SK-MEL-5 (cell line): Measurements from ENCODE around the gene PCSK5. TPM values are rescaled to one million over a fixed set of nuclear protein-coding genes. Genes with fewer than 3 reads are reported as not detected.

ENCODE experiments used
- DNase-seq: peaks from one replicate; pipeline ENCODE4 v3.0.0-alpha.2; 2016; ENCODE audit warnings: low read depth, low spot score
- in situ Hi-C: cut with HindIII; loops from 2 replicates; pipeline ENCODE4 v1.10.0; 2016; ENCODE audit warnings: low sequenced_read_pairs, high pct_unique_total_duplicates, low pct_unique_long_range_greater_than_20kb
- total RNA-seq: library from RNA; depleted of rRNA; stranded (reverse); fragments of >200 nt; shearing (Covaris generic); gene quantifications from 2 replicates; pipeline ENCODE4 v1.2.3, GENCODE V29; 2014

PCSK5 gene
- total RNA-seq, 1 experiment from 2014 or later, result 0.08 TPM

DNA sequence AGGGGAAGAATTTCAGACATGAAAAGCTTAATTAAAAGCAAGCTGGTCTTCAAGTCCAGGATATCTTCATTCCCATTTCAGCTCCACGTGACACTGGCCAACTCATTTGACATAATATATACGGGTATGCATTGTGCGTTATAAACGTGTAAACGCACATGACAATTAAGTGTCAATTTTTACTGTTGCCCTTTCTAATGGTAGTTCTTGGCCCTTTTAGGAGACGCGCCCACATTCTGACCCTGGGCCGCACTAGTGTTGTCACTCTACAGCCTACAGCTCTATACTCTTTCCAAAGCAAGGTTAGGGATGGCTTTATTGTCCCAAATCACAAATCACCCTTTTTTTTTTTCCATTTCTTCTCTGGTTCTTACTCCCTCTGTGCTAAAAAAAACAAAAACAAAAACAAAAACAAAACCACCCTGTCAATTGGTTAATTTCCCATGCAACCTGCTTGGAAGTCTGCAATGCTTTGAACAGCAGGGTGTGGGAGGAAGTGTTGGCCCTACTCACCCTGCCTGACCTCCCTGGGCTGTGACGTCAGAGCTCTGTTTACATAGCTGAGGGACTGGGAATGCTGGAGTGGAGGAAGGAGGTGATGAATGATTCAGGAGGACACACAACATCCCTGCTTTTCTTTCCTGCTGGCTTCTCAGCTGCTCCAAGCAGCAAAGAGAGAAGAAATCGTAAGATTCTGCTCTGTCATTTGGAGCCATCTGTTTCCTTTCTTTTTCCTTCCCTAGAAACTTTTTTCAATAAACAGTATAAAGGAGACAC is 484.5 kb downstream of the PCSK5 start:
- in situ Hi-C loops, result no loop called here
- peak; percentile 57 for DNase-seq

DNA sequence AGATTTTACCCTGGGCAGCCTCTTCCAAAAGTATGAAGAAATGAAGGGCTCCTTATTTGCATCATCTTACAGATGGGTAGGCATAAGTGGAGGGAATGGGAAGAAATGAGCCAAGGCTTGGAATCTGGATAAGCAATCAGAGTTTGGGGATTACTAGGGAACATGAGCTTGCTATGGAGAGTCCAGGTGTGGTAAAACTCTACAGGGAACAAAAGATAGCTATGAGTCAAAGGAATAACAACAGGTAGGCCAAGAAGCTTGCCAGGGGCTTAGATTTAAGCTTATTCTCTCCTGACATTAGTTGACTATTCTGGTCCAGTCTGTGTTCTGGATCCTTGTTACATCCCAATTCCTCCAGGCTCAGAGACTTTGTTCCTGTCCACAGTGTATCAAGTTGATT is 487.3 kb downstream of the PCSK5 start:
- no peak for DNase-seq
- in situ Hi-C loops, result no loop called here

DNA sequence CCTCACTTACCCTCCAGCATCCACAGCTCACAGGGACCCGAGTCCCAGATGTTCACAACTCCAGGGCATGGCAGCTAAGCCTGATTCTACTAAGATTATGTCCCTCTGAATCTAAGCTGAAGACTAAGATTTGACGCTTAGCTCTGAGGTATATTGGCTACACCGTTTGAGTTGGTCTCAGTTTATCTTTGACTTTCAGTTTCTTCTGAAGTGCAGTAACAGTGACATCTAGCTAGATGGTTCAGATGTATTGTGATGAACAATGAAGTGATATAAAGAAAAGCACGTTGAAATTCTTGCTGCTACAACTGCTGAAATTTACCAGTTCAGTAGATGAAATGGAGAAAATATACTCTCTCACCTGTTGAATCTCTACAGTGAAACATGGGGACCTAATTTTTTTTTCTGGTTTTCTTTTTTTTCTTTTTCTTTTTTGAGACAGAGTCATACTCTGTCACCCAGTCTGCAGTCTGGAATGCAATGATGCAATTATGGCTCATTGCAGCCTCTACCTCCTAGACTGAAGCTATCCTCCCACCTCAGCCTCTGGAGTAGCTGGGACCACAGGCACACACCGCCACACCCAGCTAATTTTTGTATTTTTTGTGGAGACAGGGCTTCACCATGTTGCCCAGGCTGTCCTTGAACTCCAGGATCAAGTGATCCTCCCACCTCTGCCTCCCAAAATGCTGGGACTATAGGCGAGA is 488.0 kb downstream of the PCSK5 start:
- DNase-seq, result no peak
- in situ Hi-C loops, result no loop called here

DNA sequence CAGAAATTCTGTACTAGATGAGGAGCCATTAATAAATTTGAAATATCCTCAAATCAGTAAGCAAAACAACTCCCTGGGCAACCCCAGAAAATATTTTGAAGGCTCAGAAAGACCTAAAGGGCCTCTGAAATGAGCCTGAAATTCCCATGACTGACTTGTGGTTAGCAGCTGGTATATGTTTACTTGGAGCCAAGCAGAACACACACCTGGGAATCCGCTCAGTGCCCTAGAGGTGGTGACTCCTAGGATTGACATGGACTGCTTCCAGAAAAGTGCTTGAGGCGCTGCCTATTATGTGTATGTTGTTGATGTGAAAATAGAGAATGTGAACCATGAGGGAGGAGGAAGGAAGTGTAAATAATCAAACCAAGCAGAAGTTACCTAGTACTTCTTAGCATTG is 489.0 kb downstream of the PCSK5 start:
- no peak for DNase-seq
- in situ Hi-C loops, result no loop called here

DNA sequence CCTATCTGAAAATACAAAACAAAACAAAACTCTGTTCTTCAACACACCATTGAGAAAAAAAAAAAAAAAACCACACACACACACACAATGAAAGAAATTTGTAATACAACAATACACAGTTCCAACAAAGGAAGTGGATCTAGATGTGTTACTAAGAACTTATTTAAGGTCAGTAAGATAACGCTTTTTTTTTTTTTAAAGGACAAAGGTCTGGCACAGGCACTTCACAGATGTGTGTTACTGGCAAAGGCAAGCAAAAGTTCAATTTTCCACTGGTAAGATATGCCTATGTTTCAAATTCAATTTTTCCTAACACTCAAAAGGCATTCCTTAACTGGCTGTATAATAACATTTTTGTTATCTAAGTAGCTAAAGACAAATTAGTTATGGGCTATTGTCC is 500.2 kb downstream of the PCSK5 start:
- in situ Hi-C loops, result no loop called here

DNA sequence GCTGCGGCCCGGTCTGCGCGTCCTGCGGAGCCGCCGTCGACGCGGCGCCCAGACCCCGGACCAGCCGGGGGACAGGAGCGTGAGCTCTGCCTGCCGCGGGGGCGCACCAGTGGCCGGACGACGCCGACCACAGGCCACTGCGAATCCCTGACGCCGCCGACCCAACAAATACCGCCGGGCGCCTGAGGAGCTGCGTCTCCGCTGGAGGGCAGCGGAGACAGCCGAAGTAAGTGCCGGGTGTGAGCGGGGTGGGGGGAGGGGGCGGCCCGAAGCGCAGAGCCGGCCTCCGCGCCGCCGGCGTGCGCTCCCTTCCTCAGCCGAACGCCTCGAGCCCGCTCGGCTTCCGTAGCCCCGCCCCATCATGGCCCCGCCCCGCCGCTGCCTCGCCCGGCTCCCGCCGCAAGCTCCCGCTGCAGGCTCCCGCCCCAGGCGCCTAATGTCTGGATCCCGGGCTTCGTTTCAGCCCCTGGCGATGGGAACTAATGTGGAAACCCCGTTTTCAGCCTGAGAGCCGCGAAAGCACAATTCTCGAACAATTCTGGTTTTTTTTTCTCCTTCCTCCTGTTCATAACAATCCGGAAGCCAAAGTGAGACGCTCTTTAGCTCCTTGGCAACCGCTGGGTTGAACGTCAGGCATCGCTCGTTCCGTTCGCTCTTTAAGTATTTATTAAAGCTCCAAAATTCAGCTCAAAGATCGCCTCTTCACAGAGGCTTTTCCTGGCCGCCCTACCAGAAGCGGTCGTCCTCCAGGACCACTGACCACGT is 503.9 kb downstream of the PCSK5 start, which contains the start of gene RFK:
Gene RFK, minus strand, starts transcription at position 232 of the 765 bp plus-strand sequence. CDS start 255 bp downstream, outside the sequence.
- peak; percentile 93 for DNase-seq
- in situ Hi-C loops, result no loop called here

More for the DNA sequence above, 500.2 kb downstream of the PCSK5 start:
- no peak for DNase-seq

DNA sequence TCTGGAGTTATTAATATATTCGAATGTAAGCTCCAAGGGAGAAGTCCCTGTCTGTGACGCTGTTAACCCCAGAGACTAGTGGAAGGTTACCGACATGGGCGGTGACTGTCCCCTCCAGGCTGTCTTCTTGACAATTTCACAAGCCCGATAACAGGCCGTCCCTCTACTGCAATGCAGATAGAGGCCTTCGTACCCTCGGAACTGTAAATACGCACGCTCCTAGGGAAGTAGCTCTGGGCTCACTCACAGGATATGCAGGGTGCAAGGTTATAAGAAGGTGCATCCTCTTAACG is 504.4 kb downstream of the PCSK5 start:
- DNase-seq, result peak; percentile 51
- in situ Hi-C loops, result no loop called here

DNA sequence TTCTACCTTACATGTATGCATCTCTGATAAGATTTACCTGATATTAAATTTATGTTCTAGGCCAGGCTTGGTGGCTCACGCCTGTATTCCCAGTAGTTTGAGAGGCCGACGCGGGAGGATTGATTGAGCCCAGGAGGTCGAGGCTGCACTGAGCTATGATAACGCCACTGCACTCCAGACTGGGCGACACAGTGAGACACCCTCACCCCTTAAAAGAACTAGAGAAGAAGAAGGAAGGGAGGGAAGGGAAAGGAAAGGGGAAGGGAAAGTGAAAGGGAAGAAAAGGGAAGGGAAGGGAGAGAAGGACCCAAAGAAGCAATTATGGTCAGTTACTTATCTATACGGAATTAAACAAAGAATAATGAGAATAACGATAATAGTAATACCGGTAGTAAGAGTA is 504.9 kb downstream of the PCSK5 start:
- in situ Hi-C loops, result no loop called here

DNA sequence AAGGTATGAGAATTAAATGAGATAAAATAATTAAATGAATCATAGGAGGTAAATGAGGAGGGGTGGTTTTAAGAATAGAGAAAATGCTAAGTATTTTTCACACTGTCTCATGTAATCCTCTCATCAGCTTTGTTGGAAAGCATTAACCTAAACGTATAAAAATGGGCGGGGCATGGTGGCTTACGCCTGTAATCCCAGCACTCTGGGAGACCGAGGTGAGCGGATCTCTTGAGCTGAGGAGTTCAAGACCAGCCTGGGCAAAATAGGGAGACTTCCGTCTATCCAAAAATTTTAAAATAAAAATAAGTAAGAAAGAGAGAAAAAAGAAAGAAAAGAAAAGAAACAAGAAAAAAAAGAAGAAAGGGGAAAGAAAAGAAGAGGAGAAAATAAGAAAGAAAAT is 505.7 kb downstream of the PCSK5 start:
- no peak for DNase-seq
- in situ Hi-C loops, result no loop called here

More for the DNA sequence above, 504.9 kb downstream of the PCSK5 start:
- DNase-seq, result no peak

DNA sequence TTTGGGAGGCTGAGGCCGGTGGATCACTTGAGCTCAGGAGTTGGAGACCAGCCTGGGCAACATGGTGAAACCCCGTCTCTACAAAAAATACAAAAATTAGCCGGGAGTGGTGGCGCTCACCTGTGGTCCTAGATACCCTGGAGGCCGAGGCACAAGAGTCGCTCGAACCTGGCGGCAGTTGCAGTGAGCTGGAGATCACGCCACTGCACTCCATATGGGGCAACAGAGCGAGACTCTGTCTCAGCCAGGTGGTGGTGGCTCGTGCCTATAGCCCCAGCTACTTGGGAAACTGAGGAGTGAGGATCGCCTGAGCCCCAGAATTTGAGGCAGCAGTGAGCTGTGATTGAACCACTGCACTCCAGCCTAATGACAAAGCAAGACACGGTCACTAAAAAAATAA is 506.1 kb downstream of the PCSK5 start:
- in situ Hi-C loops, result no loop called here
- DNase-seq, result no peak

DNA sequence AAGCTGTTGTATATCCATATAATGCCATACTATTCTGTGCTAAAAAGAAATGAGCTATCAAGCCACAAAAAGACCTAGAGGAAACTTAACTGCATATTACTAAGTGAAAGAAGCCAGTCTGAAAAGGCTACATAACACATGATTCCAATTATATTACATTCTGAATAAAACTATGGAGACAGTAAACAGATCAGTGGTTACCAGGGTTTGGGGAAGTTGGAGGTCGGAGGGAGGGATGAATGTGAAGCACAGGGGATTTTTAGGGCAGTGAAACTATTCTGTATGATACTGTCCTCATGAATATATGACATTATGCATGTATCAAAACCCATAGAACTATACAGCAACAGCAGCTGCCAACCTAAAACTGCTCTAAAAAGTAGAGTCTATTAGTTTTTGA is 509.4 kb downstream of the PCSK5 start:
- no peak for DNase-seq
- in situ Hi-C loops, result no loop called here

DNA sequence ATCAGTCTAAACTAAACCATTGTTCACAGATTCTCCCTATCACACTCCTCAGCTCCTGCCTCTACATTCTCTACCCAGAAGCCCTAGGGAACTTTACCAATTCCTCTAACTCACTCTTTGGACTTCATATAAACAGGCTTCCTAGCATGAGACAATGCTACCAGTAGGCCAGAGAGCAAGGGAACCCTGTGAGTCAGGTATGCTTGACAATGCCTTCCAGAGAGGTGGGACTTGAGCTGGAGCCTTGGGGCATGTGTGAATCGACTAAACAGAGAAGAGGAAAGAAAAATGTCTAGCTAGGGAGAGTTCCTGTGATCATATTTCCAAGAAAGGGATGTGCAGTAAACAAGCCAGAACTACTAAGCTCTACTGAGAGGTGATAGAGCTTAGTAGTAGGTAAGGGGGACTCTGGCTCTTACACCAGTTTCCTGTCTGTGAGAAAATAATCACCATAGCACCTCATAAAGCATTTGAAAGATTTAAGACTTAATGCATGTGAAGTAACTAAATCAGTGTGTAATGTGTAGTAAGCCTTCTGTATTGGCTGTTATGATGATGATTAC is 510.1 kb downstream of the PCSK5 start:
- in situ Hi-C loops, result no loop called here
- no peak for DNase-seq

DNA sequence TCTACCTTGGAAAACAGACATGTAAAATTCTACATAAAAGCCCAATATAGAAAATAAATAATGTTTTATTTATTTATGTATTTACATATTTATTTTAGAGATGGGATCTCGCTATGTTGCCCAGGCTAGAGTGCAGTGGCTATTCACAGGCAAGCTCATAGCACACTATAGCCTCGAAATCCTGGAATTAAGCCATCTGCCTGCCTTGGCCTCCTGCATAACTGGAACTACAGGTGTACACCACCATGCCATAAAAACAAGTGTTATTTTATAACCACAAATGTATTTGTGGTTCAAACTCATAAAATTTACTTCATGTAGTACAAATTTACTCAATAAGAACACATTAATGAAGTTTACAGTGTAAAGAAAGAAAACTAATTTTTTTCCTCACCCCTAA is 510.7 kb downstream of the PCSK5 start:
- in situ Hi-C loops, result no loop called here
- DNase-seq, result no peak

DNA sequence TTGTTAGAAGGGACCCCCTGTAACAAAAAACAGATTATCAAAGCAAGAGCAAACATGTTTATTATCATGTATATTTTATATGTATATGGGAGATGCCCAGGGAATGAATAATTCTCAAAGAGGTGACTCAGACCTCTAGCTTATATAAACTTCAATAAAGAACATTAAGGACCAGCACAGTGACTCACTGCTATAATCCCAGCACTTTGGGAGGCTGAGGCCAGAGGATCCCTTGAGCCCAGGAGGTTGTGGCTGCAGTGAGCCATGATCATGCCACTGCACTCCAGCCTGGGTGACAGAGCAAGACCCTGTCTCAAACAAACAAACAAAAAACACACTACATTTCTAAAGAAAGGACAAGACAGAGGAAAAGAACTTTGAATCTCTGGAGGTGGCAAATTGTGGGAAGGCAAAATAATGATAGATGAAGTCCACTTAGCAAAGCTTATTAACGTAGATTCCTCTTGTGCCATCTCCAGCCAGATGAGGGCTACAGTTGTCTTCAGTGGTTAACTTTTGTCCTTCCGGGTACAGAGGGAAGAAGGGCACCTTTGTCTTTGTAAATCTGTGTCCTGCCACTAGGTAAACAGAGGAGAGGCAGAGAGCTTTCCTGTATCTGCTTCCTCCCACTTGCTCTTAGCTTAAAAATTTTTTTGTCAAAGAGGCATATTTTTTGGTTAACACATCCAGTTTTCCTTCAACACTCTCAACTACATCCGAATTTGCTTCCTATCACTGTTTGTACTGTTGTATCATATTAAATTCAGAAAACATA is 511.3 kb downstream of the PCSK5 start:
- DNase-seq, result peak; percentile 72

DNA sequence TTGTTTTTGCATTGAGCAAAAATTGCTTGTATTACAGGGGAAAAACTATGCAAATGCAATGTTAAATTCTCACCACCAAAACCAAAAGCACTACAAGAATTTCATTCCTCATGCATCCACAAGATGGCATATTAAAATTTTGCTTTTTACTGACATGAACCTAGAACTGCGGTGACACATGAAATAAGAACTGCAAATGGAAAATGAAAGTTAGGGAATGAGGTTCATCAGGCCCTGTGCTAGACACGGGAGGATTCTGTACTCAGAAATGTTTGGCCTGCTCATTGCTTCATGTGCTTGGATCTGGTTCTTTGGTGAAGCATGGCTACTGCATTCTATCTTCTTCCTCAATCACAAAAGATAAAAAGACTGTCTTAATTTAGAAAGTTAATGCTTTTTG is 512.9 kb downstream of the PCSK5 start:
- DNase-seq, result peak; percentile 78
- in situ Hi-C loops, result no loop called here

More for the DNA sequence above, 511.3 kb downstream of the PCSK5 start:
- in situ Hi-C loops, result no loop called here

DNA sequence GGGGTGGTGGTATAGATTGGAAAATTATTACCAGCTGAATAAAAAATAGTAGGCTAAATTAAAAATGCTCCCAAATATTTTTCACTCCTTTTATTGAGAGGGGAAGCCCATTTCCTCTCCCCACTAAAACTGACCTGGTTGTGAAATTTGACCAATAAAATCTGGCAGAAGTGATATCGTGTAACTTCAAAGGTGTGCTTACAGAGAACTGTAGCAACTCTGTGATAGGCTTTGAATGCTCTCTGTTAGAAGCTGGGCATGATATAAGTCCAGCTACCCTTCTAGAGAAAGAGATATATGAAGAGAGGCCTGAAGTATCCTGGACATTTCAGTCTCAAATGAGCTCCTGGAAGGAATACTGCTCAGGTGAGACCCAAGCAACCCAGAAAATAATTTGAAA is 513.9 kb downstream of the PCSK5 start:
- no peak for DNase-seq
- in situ Hi-C loops, result no loop called here

DNA sequence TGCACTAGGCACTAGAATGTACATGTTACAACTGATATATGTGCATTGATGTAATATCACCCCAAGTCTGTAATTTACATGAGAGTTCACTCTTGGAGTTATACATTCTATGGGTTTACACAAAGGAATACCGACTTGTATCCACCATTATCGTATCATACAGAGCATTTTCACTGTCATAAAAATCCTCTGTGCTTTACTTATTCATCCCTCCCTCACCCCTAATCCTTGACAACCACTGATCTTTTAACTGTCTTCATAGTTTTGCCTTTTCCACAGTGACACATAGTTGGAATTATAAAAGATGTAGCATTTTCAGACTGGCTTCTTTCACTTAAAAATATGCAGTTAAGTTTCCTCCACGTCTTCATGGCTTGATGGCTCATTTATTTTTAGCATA is 514.9 kb downstream of the PCSK5 start:
- in situ Hi-C loops, result no loop called here
- no peak for DNase-seq

DNA sequence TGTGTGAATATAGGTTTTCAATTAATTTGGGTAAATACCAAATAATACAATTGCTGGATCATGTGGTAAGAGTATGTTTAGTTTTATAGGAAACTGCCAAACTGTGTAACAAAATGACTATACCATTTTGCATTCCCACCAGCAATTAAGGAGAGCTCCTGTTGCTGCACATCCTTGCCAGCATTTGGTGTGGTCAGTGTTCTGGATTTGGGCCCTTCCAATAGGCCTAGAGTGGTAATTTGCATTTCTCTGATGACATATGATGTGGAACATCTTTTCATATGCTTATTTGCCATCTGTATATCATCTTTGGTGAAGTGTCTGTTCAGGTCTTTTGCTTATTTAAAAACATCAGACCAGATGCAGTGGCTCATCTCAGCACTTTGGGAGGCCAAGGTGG is 515.4 kb downstream of the PCSK5 start:
- in situ Hi-C loops, result no loop called here
- no peak for DNase-seq
